NT2/D1 (cell line): ENCODE results near the gene GDPD4.

ENCODE experiments used
- SUZ12 ChIP-seq: IDR thresholded peaks from 2 replicates; pipeline ENCODE4 v1.6.1; 2011; ENCODE audit not compliant: insufficient read length, insufficient read depth; ENCODE audit errors: extremely low read depth
- YY1 ChIP-seq: IDR thresholded peaks from 2 replicates; pipeline ENCODE4 v1.6.1; 2011; ENCODE audit not compliant: insufficient read length, insufficient read depth
- ZNF274 ChIP-seq: IDR thresholded peaks from 2 replicates; pipeline ENCODE4 v1.6.1; 2011; ENCODE audit warnings: mild to moderate bottlenecking, low read depth, low read length

DNA sequence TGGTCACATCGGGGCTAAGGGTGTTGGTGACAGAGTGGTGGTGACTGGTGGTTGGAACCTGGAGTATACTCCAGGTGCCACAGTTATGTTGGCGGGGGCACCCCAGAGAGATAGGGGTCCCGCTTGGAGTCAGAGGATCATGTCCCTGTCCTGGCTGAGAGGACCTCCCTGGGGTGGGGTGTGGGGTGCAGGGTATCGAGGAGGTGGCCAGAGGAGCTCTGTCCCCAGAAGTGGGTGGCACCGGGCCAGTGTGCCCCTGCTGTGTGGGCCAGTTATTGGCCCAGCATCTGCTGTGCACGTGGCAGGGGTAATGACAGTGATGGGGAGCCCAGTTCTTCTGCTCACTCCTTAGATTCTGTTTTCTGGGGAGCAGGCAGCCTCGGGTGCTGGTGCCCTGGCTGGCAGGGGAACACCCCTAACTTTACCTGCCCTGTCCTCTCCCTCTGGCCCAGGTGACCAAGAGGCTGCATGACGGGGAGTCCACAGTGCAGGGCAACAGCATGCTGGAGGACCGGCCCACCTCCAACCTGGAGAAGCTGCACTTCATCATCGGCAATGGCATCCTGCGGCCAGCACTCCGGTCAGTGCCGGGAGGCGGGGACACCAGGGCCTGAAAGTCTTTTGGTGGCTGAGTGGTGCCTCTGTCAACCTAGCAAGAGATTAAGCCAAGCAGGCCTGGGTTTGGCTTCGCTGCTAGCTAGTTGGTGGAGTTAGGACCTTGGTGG lies 117.2 kb downstream of the GDPD4 start:
- TF ChIP-seq ZNF274 (no peak), YY1 (no peak), SUZ12 (no peak)
